ENCODE measurements around the gene AP1M2. TPM values are rescaled to one million over a fixed set of nuclear protein-coding genes. Genes with fewer than 3 reads are reported as not detected.

The AP1M2 gene
- total and polyA plus RNA-seq, 4 donors = 0.05 to 15.0 TPM; not detected in 2

DNA sequence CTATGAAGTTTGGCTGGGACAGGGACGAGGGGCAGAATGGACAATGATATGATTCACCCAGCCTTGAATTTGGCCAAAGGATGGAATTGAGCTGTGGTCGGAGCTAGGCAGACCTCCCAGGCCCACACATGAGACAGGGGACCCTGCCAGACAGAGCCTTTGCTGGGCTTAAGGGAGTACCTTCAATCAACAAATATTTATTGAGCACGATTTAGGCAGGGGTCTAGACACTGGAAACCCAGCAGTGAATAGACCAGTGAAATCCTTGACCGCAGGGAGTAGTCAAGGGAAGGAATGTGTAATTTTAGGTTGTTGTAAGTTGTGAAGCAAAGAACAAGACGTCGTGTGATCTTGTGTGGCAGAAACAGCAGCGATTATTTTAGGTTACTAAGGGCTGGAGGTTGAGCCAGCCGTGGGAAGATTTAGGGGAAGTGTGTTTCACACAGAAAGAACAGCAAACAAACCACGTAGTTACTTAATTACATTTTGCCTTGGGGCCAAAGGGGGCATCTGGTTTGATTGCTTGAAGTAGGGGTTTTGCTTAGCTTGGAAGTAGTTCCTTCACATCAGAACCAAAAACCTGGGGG, 16.9 kb upstream of the AP1M2 start:
- peak overlapping the region; percentile 15 to 91 for H3K27ac ChIP-seq (ENCODE audit: low read depth in 1 of 2, low read length in 2 of 2)
- H3K9me3 ChIP-seq (ENCODE audit: control insufficient read depth, low read length) = no peaks in the 10 kb centered on the region
- 3 to 4% methylated on average over 9 of the region's 9 CpGs for WGBS, 2 donors
- H3K4me1 ChIP-seq (ENCODE audit: control insufficient read depth in 1 of 2, insufficient read depth in 2 of 2, low read length in 2 of 2) = peaks cover 2 to 4% of the 10 kb centered on the region in 2 donors
- no peak overlapping the region for H3K4me3 ChIP-seq (ENCODE audit: low read length in 2 of 2)
- ATAC-seq (ENCODE audit: low FRiP score) = peak; percentile 53
- H3K27me3 ChIP-seq (ENCODE audit: control insufficient read depth in 1 of 2, insufficient read depth in 2 of 2, low read length in 1 of 2) = no peaks in the 10 kb centered on the region
- no peak for DNase-seq
- intact Hi-C loops (cut with DNase I) = no loop called here
- no peaks in the 10 kb centered on the region for H3K36me3 ChIP-seq (ENCODE audit: control insufficient read depth in 1 of 2, insufficient read depth in 2 of 2, low read length in 1 of 2)

DNA sequence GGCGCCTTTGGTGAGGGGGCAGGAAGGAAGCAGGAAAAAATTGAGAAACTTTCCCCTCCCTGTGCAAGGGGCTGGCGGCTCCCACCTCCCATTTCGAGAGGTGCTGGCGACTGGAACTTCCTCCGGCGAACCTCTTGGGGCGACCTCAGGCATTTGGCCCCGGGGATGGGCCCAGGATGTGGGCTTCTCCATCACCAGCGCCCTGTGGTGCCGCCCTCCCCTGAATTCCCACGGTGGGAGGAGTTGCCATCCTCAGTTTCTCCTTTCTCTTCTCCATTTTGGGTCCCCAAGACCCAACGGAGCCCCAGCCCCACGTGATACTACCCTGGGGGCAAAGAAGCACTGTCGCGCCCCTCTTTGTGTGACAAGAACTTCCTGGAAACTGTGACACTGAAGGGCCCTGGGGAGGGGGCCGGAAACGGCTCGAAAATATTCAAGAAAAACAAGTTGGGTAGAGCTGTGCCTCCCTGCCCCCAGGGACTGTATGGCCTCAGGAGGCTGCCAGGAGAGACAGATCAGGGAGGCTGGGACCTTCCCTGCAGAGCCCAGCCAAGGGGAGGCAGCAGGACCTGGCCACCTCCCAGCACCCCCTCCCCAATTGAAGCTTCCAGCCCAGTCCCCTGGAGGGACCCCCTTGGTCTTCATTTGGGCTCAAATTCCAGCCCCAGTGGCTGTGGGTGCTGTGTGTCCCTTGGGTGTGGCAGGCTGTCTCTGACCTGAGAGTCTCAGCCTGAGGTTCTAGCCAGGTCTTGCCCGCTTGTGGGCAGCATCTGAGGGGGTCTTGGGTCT, 16.2 kb upstream of the AP1M2 start:
- DNase-seq (peak; percentile 74 to 83), ATAC-seq (ENCODE audit: low FRiP score) (peak; percentile 69)
- H3K4me3 ChIP-seq (ENCODE audit: low read length in 2 of 2) = peak overlapping the region; percentile 97 to 99
- intact Hi-C loops (cut with DNase I) = no loop called here
- H3K27me3 ChIP-seq (ENCODE audit: control insufficient read depth in 1 of 2, insufficient read depth in 2 of 2, low read length in 1 of 2) = no peaks in the 10 kb centered on the region
- 4% methylated on average over 19 of the region's 19 CpGs for WGBS, 2 donors
- peak overlapping the region; percentile 76 to 91 for H3K27ac ChIP-seq (ENCODE audit: low read depth in 1 of 2, low read length in 2 of 2)
- H3K4me1 ChIP-seq (ENCODE audit: control insufficient read depth in 1 of 2, insufficient read depth in 2 of 2, low read length in 2 of 2) = peaks cover 2 to 4% of the 10 kb centered on the region in 2 donors
- H3K36me3 ChIP-seq (ENCODE audit: control insufficient read depth in 1 of 2, insufficient read depth in 2 of 2, low read length in 1 of 2) = no peaks in the 10 kb centered on the region
- no peaks in the 10 kb centered on the region for H3K9me3 ChIP-seq (ENCODE audit: control insufficient read depth, low read length)

DNA sequence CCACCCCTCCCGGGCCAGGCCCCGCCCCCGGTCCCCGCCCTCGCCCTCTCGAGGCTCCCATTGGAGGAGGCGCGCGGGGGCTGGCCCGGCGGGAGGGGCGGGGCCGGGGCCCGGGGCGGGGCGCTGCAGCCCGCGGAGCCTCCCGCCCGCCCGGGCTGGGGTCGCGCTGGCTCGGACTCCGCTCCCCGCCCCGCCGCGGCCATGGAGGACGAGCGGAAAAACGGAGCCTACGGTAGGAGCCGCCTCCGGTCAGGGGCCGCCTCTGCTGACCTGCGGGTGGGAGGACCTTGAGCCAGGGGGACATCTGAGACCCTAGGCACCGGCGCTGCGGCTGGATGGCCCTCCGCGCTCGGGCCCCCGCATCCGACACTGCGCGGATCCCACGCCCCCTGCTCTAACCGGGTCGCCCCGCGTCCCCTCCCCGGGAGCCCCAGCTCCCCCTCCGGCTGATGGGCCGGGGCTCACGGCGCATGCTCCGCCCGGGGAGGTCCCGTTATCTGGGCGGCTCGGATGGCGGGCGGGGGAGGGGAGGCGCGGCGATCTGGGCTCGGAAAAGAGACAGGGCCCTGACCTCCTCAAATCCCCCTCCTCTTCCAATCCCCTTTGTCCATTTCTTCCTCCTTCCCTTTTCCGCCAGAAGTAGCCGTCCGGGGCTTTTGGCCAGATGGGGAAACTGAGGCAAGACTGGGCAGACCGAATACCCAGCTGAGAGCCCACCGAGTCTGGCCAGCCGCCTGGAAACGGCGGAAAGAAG, 15.4 kb upstream of the AP1M2 start:
- Histone ChIP-seq H3K4me3 (ENCODE audit: low read length in 2 of 2) (peak overlapping the region; percentile 97 to 99), H3K27me3 (ENCODE audit: control insufficient read depth in 1 of 2, insufficient read depth in 2 of 2, low read length in 1 of 2) (no peaks in the 10 kb centered on the region), H3K36me3 (ENCODE audit: control insufficient read depth in 1 of 2, insufficient read depth in 2 of 2, low read length in 1 of 2) (no peaks in the 10 kb centered on the region), H3K4me1 (ENCODE audit: control insufficient read depth in 1 of 2, insufficient read depth in 2 of 2, low read length in 2 of 2) (peaks cover 2 to 4% of the 10 kb centered on the region in 2 donors), H3K27ac (ENCODE audit: low read depth in 1 of 2, low read length in 2 of 2) (peak overlapping the region; percentile 76 to 96), H3K9me3 (ENCODE audit: control insufficient read depth, low read length) (no peaks in the 10 kb centered on the region)
- DNase-seq = peak; percentile 88 to 94
- intact Hi-C loops (cut with DNase I) = no loop called here
- peak; percentile 96 for ATAC-seq (ENCODE audit: low FRiP score)
- WGBS, 2 donors = 0 to 1% methylated on average over 69 to 76 of the region's 76 CpGs

DNA sequence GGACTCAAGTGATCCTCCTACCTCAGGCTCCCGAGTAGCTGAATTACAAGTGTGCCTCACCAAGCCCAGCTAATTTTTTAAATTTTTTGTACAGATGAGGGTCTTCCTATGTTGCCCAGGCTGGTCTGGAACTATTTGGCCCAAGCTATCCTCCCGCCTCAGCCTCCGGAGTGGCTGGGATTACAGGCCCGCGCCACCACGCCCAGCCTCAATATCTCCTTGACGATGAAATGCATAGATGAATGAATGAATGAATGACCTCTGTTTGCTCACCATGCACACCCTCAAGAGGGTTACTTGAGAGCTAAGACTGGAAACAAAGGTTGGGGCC, 14.9 kb upstream of the AP1M2 start:
- no peak for DNase-seq
- 21 to 24% methylated on average over 7 of the region's 7 CpGs for WGBS, 2 donors
- no peaks in the 10 kb centered on the region for H3K36me3 ChIP-seq (ENCODE audit: control insufficient read depth in 1 of 2, insufficient read depth in 2 of 2, low read length in 1 of 2)
- H3K4me1 ChIP-seq (ENCODE audit: control insufficient read depth in 1 of 2, insufficient read depth in 2 of 2, low read length in 2 of 2) = peaks cover 2 to 4% of the 10 kb centered on the region in 2 donors
- H3K27me3 ChIP-seq (ENCODE audit: control insufficient read depth in 1 of 2, insufficient read depth in 2 of 2, low read length in 1 of 2) = no peaks in the 10 kb centered on the region
- no peaks in the 10 kb centered on the region for H3K9me3 ChIP-seq (ENCODE audit: control insufficient read depth, low read length)
- no peak overlapping the region for H3K27ac ChIP-seq (ENCODE audit: low read depth in 1 of 2, low read length in 2 of 2)
- intact Hi-C loops (cut with DNase I) = no loop called here
- H3K4me3 ChIP-seq (ENCODE audit: low read length in 2 of 2) = peak overlapping the region in 1 of 2 donors; percentile 97
- no peak for ATAC-seq (ENCODE audit: low FRiP score)

DNA sequence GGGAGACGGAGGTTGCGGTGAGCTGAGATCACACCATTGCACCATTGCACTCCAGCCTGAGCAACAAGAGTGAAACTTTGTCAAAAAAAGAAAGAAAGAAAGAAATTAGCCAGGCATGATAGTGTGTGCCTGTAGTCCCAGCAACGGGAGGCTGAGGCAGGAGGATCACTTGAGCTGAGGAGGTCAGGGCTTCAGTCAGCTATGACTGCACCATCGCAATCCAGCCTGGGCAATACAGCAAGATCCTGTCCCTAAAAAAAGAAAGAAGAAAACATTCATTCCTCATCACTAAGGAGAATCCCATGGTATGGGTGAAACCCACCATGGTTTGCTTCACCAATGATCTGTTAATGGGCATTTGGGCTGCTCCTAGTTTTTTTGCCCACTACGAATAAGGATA, 13.0 kb upstream of the AP1M2 start:
- intact Hi-C loops (cut with DNase I) = no loop called here

DNA sequence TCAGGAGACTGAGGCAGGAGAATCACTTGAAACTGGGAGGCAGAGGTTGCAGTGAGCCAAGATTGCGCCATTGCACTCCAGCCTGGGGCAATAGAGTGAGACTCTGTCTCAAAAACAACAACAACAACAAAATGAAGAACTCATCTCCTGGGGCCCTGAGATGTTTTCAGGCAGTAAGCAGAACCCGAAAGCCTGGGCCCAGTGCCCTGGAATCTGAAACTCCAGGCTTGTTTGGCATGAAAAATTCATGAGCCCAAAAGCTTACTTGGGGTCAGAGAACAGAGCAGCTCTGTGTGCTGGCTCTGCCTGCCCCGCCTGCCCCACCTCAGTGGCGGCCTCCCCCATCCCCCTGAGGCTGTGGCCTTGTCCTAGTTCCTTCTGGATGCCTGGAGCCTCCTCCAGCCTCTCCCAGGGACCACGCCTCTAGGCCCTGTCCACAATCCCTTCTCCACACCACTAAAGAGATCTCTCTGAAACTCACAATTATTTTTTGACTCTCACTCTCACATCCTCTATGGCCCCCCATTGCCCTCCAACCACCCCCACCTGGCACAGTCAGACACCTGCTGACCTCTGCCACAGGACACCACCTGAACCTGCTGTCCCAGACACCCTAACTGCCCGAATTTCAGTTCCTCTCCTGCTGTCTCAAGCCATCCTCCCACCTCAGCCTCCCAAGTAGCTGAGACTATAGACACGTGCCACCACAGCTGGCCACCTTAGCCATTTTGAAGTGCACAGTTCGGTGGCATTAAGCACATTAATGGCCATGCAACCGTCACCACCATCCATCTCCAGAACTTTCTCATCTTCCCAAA, 6.9 kb upstream of the AP1M2 start:
- no peaks in the 10 kb centered on the region for H3K9me3 ChIP-seq (ENCODE audit: control insufficient read depth, low read length)
- no peaks in the 10 kb centered on the region for H3K36me3 ChIP-seq (ENCODE audit: control insufficient read depth in 1 of 2, insufficient read depth in 2 of 2, low read length in 1 of 2)
- H3K27ac ChIP-seq (ENCODE audit: low read depth in 1 of 2, low read length in 2 of 2) = no peak overlapping the region
- H3K4me1 ChIP-seq (ENCODE audit: control insufficient read depth in 1 of 2, insufficient read depth in 2 of 2, low read length in 2 of 2) = no peaks in the 10 kb centered on the region
- DNase-seq (no peak), ATAC-seq (ENCODE audit: low FRiP score) (no peak)
- intact Hi-C loops (cut with DNase I) = no loop called here
- H3K27me3 ChIP-seq (ENCODE audit: control insufficient read depth in 1 of 2, insufficient read depth in 2 of 2, low read length in 1 of 2) = no peaks in the 10 kb centered on the region
- no peak overlapping the region for H3K4me3 ChIP-seq (ENCODE audit: low read length in 2 of 2)
- WGBS, 2 donors = 71 to 73% methylated on average over 9 of the region's 9 CpGs

More for the DNA sequence above, 13.0 kb upstream of the AP1M2 start:
- no peak for ATAC-seq (ENCODE audit: low FRiP score)
- 82 to 89% methylated on average over 5 of the region's 5 CpGs for WGBS, 2 donors
- Histone ChIP-seq H3K4me1 (ENCODE audit: control insufficient read depth in 1 of 2, insufficient read depth in 2 of 2, low read length in 2 of 2) (peaks cover 2 to 4% of the 10 kb centered on the region in 2 donors), H3K4me3 (ENCODE audit: low read length in 2 of 2) (no peak overlapping the region), H3K27ac (ENCODE audit: low read depth in 1 of 2, low read length in 2 of 2) (no peak overlapping the region), H3K36me3 (ENCODE audit: control insufficient read depth in 1 of 2, insufficient read depth in 2 of 2, low read length in 1 of 2) (no peaks in the 10 kb centered on the region), H3K27me3 (ENCODE audit: control insufficient read depth in 1 of 2, insufficient read depth in 2 of 2, low read length in 1 of 2) (no peaks in the 10 kb centered on the region), H3K9me3 (ENCODE audit: control insufficient read depth, low read length) (no peaks in the 10 kb centered on the region)
- DNase-seq = no peak

DNA sequence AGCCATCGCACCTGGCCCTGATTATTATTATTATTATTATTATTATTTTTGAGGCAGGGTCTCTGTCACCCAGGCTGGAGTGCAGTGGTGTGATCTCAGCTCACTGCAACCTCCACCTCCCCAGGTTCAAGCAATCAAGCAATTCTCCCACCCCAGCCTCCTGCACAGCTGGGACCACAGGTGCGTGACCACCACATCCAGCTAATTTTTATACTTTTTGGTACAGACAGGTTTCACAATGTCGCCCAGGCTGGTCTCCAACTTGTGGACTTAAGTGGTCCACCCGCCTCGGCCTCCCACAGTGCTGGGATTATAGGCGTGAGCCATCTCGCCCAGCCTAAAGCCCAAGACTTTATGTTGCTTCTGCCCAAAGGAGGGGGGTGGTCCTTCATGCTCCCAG, 6.0 kb upstream of the AP1M2 start:
- no peaks in the 10 kb centered on the region for H3K27me3 ChIP-seq (ENCODE audit: control insufficient read depth in 1 of 2, insufficient read depth in 2 of 2, low read length in 1 of 2)
- ATAC-seq (ENCODE audit: low FRiP score) = no peak

DNA sequence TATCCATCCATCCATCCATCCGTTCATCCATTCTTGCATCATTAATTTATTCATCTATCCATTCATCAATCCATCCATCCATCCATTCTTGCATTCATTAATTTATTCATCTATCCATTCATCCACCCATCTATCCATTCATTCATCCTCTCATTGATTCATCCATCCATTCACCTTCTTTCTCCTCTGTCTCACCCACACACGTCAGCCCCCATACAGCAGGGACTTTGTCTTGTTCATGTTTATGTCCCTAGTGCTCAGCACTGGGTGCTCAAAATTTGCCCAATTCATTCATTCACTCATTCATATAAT, 683 bp upstream of the AP1M2 start:
- WGBS, 2 donors = 84 to 85% methylated on average over 2 of the region's 2 CpGs
- Histone ChIP-seq H3K4me3 (ENCODE audit: low read length in 2 of 2) (no peak overlapping the region), H3K27ac (ENCODE audit: low read depth in 1 of 2, low read length in 2 of 2) (no peak overlapping the region), H3K9me3 (ENCODE audit: control insufficient read depth, low read length) (no peaks in the 10 kb centered on the region), H3K36me3 (ENCODE audit: control insufficient read depth in 1 of 2, insufficient read depth in 2 of 2, low read length in 1 of 2) (no peaks in the 10 kb centered on the region), H3K27me3 (ENCODE audit: control insufficient read depth in 1 of 2, insufficient read depth in 2 of 2, low read length in 1 of 2) (no peaks in the 10 kb centered on the region), H3K4me1 (ENCODE audit: control insufficient read depth in 1 of 2, insufficient read depth in 2 of 2, low read length in 2 of 2) (no peaks in the 10 kb centered on the region)
- intact Hi-C loops (cut with DNase I) = no loop called here
- no peak for ATAC-seq (ENCODE audit: low FRiP score)
- DNase-seq = no peak

More for the DNA sequence above, 6.0 kb upstream of the AP1M2 start:
- DNase-seq = no peak
- H3K27ac ChIP-seq (ENCODE audit: low read depth in 1 of 2, low read length in 2 of 2) = no peak overlapping the region
- H3K9me3 ChIP-seq (ENCODE audit: control insufficient read depth, low read length) = no peaks in the 10 kb centered on the region
- intact Hi-C loops (cut with DNase I) = no loop called here
- H3K4me1 ChIP-seq (ENCODE audit: control insufficient read depth in 1 of 2, insufficient read depth in 2 of 2, low read length in 2 of 2) = no peaks in the 10 kb centered on the region
- no peak overlapping the region for H3K4me3 ChIP-seq (ENCODE audit: low read length in 2 of 2)
- 93 to 97% methylated on average over 7 of the region's 7 CpGs for WGBS, 2 donors
- no peaks in the 10 kb centered on the region for H3K36me3 ChIP-seq (ENCODE audit: control insufficient read depth in 1 of 2, insufficient read depth in 2 of 2, low read length in 1 of 2)
